Measurements from ENCODE around the gene OR1Q1. TPM values are rescaled to one million over a fixed set of nuclear protein-coding genes. Genes with fewer than 3 reads are reported as not detected.

OR1Q1 gene, protein sequence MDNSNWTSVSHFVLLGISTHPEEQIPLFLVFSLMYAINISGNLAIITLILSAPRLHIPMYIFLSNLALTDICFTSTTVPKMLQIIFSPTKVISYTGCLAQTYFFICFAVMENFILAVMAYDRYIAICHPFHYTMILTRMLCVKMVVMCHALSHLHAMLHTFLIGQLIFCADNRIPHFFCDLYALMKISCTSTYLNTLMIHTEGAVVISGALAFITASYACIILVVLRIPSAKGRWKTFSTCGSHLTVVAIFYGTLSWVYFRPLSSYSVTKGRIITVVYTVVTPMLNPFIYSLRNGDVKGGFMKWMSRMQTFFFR
- total RNA-seq (2011; cell fraction: chromatin; rRNA removed; ENCODE audit: low replicate concordance) = not detected in 2 replicates
- total RNA-seq (2011; cell fraction: nucleolus; rRNA removed) = not detected in 2 replicates
- total RNA-seq (2011; cell fraction: nucleoplasm; rRNA removed) = not detected in 2 replicates
- total RNA-seq (2014; rRNA removed) = not detected in 2 replicates
- total RNA-seq (2014; rRNA removed; fragmentation: Illumina TruSeq; extraction: Trizol) = not detected in 2 replicates
- total RNA-seq (2015; rRNA removed; fragmentation: Illumina TruSeq; extraction: Trizol) = not detected in 2 replicates
- not detected in 2 replicates for total RNA-seq (2021)
- polyA plus RNA-seq (2011; rRNA removed) = not detected in 2 replicates
- polyA plus RNA-seq (2011; cell fraction: cytosol; rRNA removed) = not detected in 2 replicates
- polyA plus RNA-seq (2011; cell fraction: nucleus; rRNA removed) = 0.17 TPM in 1 of 2 replicates, not detected in the other
- not detected in 2 replicates for polyA plus RNA-seq (2012)
- polyA plus RNA-seq (2014; fragmentation: Illumina TruSeq; extraction: Trizol) = not detected in 2 replicates
- not detected for polyA plus RNA-seq (2014; fragmentation: Nextera tagmentation; extraction: Ambion mirVana)
- not detected in 2 replicates for polyA plus RNA-seq (2014; rRNA removed)
- not detected in 2 replicates for polyA minus RNA-seq (2011; rRNA and poly(A)+ RNA removed)
- polyA minus RNA-seq (2011; cell fraction: cytosol; rRNA and poly(A)+ RNA removed) = not detected in 2 replicates
- not detected in 2 replicates for polyA minus RNA-seq (2011; cell fraction: nucleus; rRNA and poly(A)+ RNA removed)
- not detected for Bru-seq, nascent RNA
- BruChase-seq, experiment 1, labeled RNA remaining after a 2-hour chase = not detected
- BruChase-seq, experiment 2, labeled RNA remaining after a 6-hour chase = not detected
- long read RNA-seq, experiment 1 = 0 reads
- long read RNA-seq, experiment 2 = 0 reads
- long read RNA-seq, experiment 3 = 0 reads

DNA sequence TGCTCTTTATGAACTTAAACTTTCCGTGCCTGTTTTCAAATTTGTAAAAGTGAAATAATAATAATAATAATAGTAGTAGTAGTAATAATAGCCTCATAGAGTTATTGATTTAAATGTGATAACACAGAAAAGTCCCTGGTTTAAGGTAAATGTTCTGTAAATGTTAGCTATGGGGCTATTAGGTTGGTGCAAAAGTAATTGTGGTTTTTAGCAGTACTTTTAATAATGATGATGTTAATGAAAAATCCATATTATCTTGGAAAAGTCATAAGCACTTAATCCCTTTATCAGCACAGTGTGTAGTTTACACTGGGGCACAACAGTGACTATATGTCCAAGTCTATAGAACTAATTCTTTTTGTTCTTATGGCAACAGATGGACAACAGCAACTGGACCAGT, at the start of gene OR1Q1:
Gene OR1Q1 (plus strand): TSS at position 377 of the 400 bp plus-strand sequence. CDS start 0 bp downstream, at position 377.
- Histone ChIP-seq H3K27ac (ENCODE audit: extremely low read depth, low read depth, low read length) (no peak within 1 kb of the TSS), H3K27me3 (ENCODE audit: control insufficient read depth in 2 of 2, insufficient read depth in 2 of 2, low read length in 2 of 2) (peaks cover under 1 to 12% of the 10 kb centered on the region in 2 experiments; a peak in 3 of 5 replicates), H2AFZ (ENCODE audit: low read depth, low read length) (no peak within 1 kb of the TSS), H3K4me1 (replicated peaks in 1 of 2; ENCODE audit: control insufficient read depth in 2 of 2, insufficient read depth in 2 of 2, low read length in 2 of 2) (no peaks in the 10 kb centered on the region), H3K9me1 (ENCODE audit: control insufficient read depth, insufficient read depth, low read length) (no peaks in the 10 kb centered on the region), H3K79me2 (ENCODE audit: control insufficient read depth, insufficient read depth, low read length) (no peaks in the 10 kb centered on the region), H3K36me3 (ENCODE audit: control insufficient read depth, insufficient read depth, low read length) (no peaks in the 10 kb centered on the region), H3K4me3 (no peak within 1 kb of the TSS), H3K9me3 (replicated peaks; ENCODE audit: control insufficient read depth, insufficient read depth, low read depth, low read length) (no peaks in the 10 kb centered on the region), H3K9ac (ENCODE audit: insufficient read depth in 1 of 2, low read depth in 2 of 2, low read length in 2 of 2) (no peak within 1 kb of the TSS), H3K4me2 (ENCODE audit: insufficient read depth, low read length) (no peak within 1 kb of the TSS), H4K20me1 (replicated peaks; ENCODE audit: control insufficient read depth, insufficient read depth, low read length) (no peaks in the 10 kb centered on the region)
- no peak for TF ChIP-seq ID3 (CRISPR knock-in tag; IDR thresholded peaks at IDR 0.05)
- no peak for TF ChIP-seq ID3 (tag; IDR thresholded peaks at IDR 0.05)
- TF ChIP-seq TAF7 (tag; IDR thresholded peaks at IDR 0.05) = no peak
- no peak for TF ChIP-seq POU5F1 (IDR thresholded peaks at IDR 0.05; ENCODE audit: borderline replicate concordance, low read depth, low read length, partially characterized antibody)
- TF ChIP-seq MCM2 (IDR thresholded peaks at IDR 0.05; ENCODE audit: low read depth) = no peak
- TF ChIP-seq EWSR1 (IDR thresholded peaks at IDR 0.05; ENCODE audit: borderline replicate concordance, low read depth, partially characterized antibody) = no peak
- TF ChIP-seq NELFE (IDR thresholded peaks at IDR 0.05; ENCODE audit: insufficient read depth, insufficient read length) = no peak
- no peak for ATAC-seq
- BruUV-seq (replicated peaks) = no TSS peak
- POLR2A ChIA-PET = no interaction called here
- WGBS (ENCODE audit: insufficient coverage, low coverage, missing lambda C conversion rate) = 4% methylated on average over 1 of the region's 1 CpG
- CTCF ChIA-PET (ENCODE audit: low intra/inter-chr PET ratio) = no interaction called here
- DNase-seq (ENCODE audit: extremely low read depth in 1 of 4, low spot score in 3 of 4) = no peak
- in situ Hi-C loops (cut with MboI) = no loop called here
- no peak for FAIRE-seq
- intact Hi-C loops (cut with micrococcal nuclease) = loop anchor here (5.0 kb wide), 1 partner anchor 62 kb away; the partner anchor contains the start of gene OR1N2
